GM12878 (cell line): ENCODE data around the gene COL6A1. TPM values are rescaled to one million over a fixed set of nuclear protein-coding genes. Genes with fewer than 3 reads are reported as not detected.

ENCODE experiments used
- ATAC-seq: fragments of 200-7000 bp; cut with Tn5 transposase; 3 replicates; pipeline ENCODE4 v1.9.1; 2020; ENCODE audit warnings: mild to moderate bottlenecking, moderate library complexity
- BruUV-seq: library from RNA; stranded (reverse); fragments of 400-500 nt; replicated peaks from 2 replicates; lab custom pipeline; 2021; lab: Mats Ljungman, UMichigan
- CTCF ChIA-PET: fragments of 300-600 bp; sonication (Branson Sonifier 250); formaldehyde crosslinking; extraction: SDS; loops from one replicate; lab custom pipeline; 2021; ENCODE audit warnings: inconsistent platforms; lab: Yijun Ruan, JAX
- POLR2A ChIA-PET: fragments of 350-600 bp; formaldehyde crosslinking; extraction: SDS; loops from one replicate; lab custom pipeline; 2021; ENCODE audit warnings: inconsistent platforms; lab: Charles Lee
- RAD21 ChIA-PET: fragments of 300-600 bp; sonication (Branson Sonifier 250); formaldehyde crosslinking; loops from one replicate; lab custom pipeline; 2023; ENCODE audit warnings: antibody characterized with exemption; ENCODE audit not compliant: unreplicated experiment; lab: Charles Lee
- SMC1A ChIA-PET: fragments of 300-600 bp; sonication (Branson Sonifier 250); formaldehyde crosslinking; loops from one replicate; lab custom pipeline; 2023; ENCODE audit not compliant: unreplicated experiment, uncharacterized antibody; lab: Charles Lee
- DNase-seq: peaks from one replicate; pipeline ENCODE4 v3.0.0-alpha.2; 2011; ENCODE audit warnings: low read depth, low spot score
- FAIRE-seq: peaks from 3 replicates; lab custom pipeline; 2011; peaks lifted over from hg19 to GRCh38; lab: Jason Lieb, UNC
- H2AFZ ChIP-seq: 2 replicates; pipeline ENCODE4 v1.6.0; 2011; ENCODE audit warnings: low read depth, low read length, control low read depth; ENCODE audit not compliant: control insufficient read depth
- H3K27ac ChIP-seq: 2 replicates; pipeline ENCODE4 v1.5.1; 2011; ENCODE audit warnings: control low read depth; ENCODE audit not compliant: control insufficient read depth, insufficient read depth
- H3K27me3 ChIP-seq, 2 experiments: replicated peaks in 1 of 2; 2 replicates each; pipeline versions ENCODE4 v1.6.0 to v1.6.1; 2011; ENCODE audit warnings: low read length in 1 of 2; ENCODE audit not compliant: control insufficient read depth in 2 of 2, insufficient read depth in 2 of 2
- H3K36me3 ChIP-seq, 2 experiments: 2 replicates each; pipeline ENCODE4 v1.5.1; 2011; ENCODE audit warnings: low read length in 1 of 2; ENCODE audit not compliant: control insufficient read depth in 2 of 2, insufficient read depth in 2 of 2
- H3K4me1 ChIP-seq: 2 replicates; pipeline ENCODE4 v1.6.1; 2011; ENCODE audit warnings: mild to moderate bottlenecking, low read length, moderate library complexity, mixed read lengths; ENCODE audit not compliant: control insufficient read depth, insufficient read depth
- H3K4me2 ChIP-seq: 2 replicates; pipeline ENCODE4 v1.6.0; 2011; ENCODE audit warnings: control low read depth; ENCODE audit not compliant: control insufficient read depth, insufficient read depth
- H3K4me3 ChIP-seq: fragments of 200-600 bp; sonication (generic); 2 replicates; pipeline ENCODE4 v1.5.1; 2016
- H3K79me2 ChIP-seq: 2 replicates; pipeline ENCODE4 v1.6.0; 2011; ENCODE audit warnings: low read length; ENCODE audit not compliant: control insufficient read depth, insufficient read depth
- H3K9ac ChIP-seq: 2 replicates; pipeline ENCODE4 v1.8.0; 2011; ENCODE audit warnings: low read length, control low read depth, mixed read lengths; ENCODE audit not compliant: control insufficient read depth, insufficient read depth
- H3K9me3 ChIP-seq: replicated peaks from 3 replicates; pipeline ENCODE4 v1.5.1; 2011; ENCODE audit warnings: mild to moderate bottlenecking, low read length; ENCODE audit not compliant: control insufficient read depth, insufficient read depth
- H4K20me1 ChIP-seq: 2 replicates; pipeline ENCODE4 v1.6.0; 2011; ENCODE audit not compliant: control insufficient read depth, insufficient read depth
- NR2C2 ChIP-seq: IDR thresholded peaks from 2 replicates; pipeline ENCODE4 v1.6.1; 2011; ENCODE audit warnings: borderline replicate concordance, low read depth; ENCODE audit not compliant: control insufficient read depth, insufficient read length
- NR2F1 ChIP-seq: fragments of 450-650 bp; conservative IDR thresholded peaks from 2 replicates; pipeline ENCODE4 v1.6.1; 2017; ENCODE audit warnings: mild to moderate bottlenecking
- PML ChIP-seq: IDR thresholded peaks from 2 replicates; pipeline ENCODE4 v1.6.1; 2012; ENCODE audit warnings: low read length, inconsistent platforms
- RBBP5 ChIP-seq: fragments of 200-600 bp; sonication (generic); conservative IDR thresholded peaks from 2 replicates; pipeline ENCODE4 v1.6.1; 2016
- TCF12 ChIP-seq: IDR thresholded peaks from 2 replicates; pipeline ENCODE4 v1.6.1; 2011; ENCODE audit warnings: low read depth, mild to moderate bottlenecking, low read length
- ZNF622 ChIP-seq: fragments of 450-650 bp; IDR thresholded peaks from 2 replicates; pipeline ENCODE4 v1.6.1; 2017; ENCODE audit warnings: mild to moderate bottlenecking, inconsistent platforms
- WGBS: methylation state at CpG from one replicate; pipeline ENCODE4 v1.1.6; 2016; ENCODE audit warnings: low lambda C conversion rate; ENCODE audit not compliant: insufficient replicate concordance, insufficient coverage; ENCODE audit errors: missing lambda C conversion rate; 5-methylcytosine and 5-hydroxymethylcytosine counted together
- in situ Hi-C: fragments of 300-500 bp; cut with MboI; formaldehyde crosslinking; loops from 9 replicates; pipeline ENCODE4 v1.14.3; 2018; ENCODE audit warnings: mixed read lengths
- intact Hi-C: fragments of 100-400 bp; cut with micrococcal nuclease; formaldehyde crosslinking; loops from one replicate; pipeline ENCODE4 v1.14.2; 2022; ENCODE audit not compliant: unreplicated experiment
- polyA plus RNA-seq, 11 experiments: library from polyadenylated mRNA; depleted of rRNA in 4 of 11; unstranded in 6 of 11; stranded (reverse) in 5 of 11; fragments of >200 nt; fragmentation: Nextera tagmentation in 4 of 11; fragmentation: Illumina TruSeq in 1 of 11; extraction: Ambion mirVana in 4 of 11; extraction: Trizol in 1 of 11; gene quantifications; 1 replicate in 1 of 11; 2 replicates in 10 of 11; pipeline versions ENCODE4 v1.2.1 to v1.2.3, GENCODE V29; 2011 to 2016; ENCODE audit warnings: inconsistent platforms in 2 of 11, missing spikeins in 2 of 11, low read depth in 1 of 11
- total RNA-seq, 4 experiments: library from RNA; depleted of rRNA in 3 of 4; stranded (reverse); fragments of >200 nt in 3 of 4; fragmentation: Illumina TruSeq in 1 of 4; extraction: Trizol in 1 of 4; gene quantifications; 2 replicates each; pipeline versions ENCODE4 v1.2.1 to v1.2.3, GENCODE V29; 2013 to 2021
- TF ChIP-seq, protein P1 (sequence below): fragments of 450-650 bp; IDR thresholded peaks from 2 replicates; pipeline ENCODE4 v1.6.1; 2016; ENCODE audit warnings: mild to moderate bottlenecking
- TF ChIP-seq, protein P2 (sequence below): fragments of 450-650 bp; formaldehyde crosslinking; IDR thresholded peaks from 2 replicates; pipeline ENCODE4 v1.4.0; 2022; ENCODE audit warnings: mild to moderate bottlenecking, moderate library complexity

The COL6A1 gene
- total and polyA plus RNA-seq, 10 of the 15 experiments (the other 5 are each of a cell fraction or from before 2014, with no cell fraction given): 0.12 to 1.3 (median 0.20) TPM; not detected in 7

DNA sequence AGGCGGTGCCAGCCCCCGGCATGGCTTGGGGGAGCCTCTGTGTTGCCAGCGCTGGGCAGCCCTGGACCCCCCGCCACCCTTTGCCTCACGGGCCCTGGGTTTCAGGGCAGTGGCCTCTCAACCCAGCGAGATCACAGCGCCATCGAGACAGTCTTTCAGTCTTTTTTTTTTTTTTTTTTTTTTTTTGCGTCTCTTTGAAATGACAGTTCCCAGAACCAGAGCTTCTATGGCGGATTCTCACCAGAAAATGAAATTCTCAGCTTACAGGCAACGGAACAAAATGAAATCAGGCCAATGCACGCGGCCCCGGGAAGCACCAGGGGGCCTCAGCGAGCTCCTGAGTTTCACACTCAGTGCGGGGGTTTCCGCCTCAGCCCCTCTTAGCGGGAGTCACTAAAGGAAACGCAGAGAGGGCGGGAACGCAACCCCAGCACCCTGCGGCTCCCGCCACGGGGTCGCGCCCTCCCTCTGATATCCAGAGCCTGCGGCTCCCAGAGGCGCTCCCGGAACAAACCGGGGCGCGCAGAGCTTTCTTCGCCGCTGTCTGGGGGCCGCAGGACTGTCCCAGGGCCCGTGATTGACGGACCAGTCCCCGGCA is 8.0 kb upstream of the COL6A1 start (continued):
- TF ChIP-seq, protein P1, sequence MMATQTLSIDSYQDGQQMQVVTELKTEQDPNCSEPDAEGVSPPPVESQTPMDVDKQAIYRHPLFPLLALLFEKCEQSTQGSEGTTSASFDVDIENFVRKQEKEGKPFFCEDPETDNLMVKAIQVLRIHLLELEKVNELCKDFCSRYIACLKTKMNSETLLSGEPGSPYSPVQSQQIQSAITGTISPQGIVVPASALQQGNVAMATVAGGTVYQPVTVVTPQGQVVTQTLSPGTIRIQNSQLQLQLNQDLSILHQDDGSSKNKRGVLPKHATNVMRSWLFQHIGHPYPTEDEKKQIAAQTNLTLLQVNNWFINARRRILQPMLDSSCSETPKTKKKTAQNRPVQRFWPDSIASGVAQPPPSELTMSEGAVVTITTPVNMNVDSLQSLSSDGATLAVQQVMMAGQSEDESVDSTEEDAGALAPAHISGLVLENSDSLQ: peak; percentile 82
- no peak for TF ChIP-seq RBBP5

DNA sequence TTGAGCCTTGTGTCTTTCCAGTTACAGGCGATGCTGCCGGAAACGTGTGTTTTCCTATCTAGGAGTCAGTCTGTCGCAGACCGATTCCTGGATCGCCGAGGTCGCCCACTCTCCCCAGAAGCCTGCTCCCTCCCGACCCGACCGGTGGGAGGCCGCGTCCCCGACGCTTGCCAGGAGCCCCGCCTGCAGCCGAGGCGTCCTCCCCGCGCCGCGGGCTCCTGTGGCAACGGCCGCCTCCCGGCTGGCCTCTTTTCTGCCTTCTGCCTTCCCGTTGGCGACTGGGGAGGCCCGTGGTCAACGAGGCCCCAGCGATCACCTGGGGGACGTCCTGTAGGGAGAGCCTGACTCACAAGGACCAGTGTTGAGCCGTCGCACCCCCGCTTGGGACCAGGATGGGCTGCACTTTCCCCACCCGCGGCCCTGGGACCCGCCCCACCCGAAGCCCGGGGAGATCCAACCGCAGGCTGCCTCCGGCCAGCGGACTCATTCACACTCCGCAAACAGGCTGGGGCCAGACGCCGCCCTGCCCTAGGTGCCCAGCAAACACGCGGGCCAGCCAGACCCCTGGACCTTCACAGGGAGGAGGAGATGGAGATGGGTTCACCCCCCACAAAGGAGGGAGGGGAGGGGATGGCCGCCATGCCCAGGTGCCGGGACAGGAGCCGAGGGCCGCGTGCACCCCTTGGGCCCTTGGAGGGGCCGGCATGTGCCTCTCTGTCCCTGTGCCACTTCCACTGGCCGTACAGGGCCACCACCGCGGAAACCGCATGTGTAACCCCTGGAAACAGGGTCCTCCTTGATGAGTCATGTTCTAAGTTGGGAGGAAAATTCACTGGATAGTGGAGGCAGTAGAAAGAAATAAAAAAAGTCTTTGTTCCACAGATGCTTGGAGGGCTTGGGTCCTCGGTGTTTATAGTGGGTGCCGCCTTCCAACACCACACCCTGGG is 7.2 kb upstream of the COL6A1 start:
- Histone ChIP-seq H3K79me2 (no peaks in the 10 kb centered on the region), H3K9me3 (no peaks in the 10 kb centered on the region), H3K9ac (peak overlapping the region; percentile 35; the same call in 1 of the 2 replicates), H3K27me3 (peaks cover 5 to 7% of the 10 kb centered on the region in 2 experiments; a peak in 3 of 4 replicates), H4K20me1 (no peaks in the 10 kb centered on the region), H3K27ac (no peak overlapping the region), H3K4me3 (no peak overlapping the region), H3K4me2 (peak overlapping the region; percentile 95), H3K4me1 (peaks cover 8% of the 10 kb centered on the region), H2AFZ (peak overlapping the region; percentile 64), H3K36me3 (no peaks in the 10 kb centered on the region)
- TF ChIP-seq TCF12 (no peak), NR2F1 (no peak), ZNF622 (no peak), NR2C2 (no peak), PML (no peak)
- TF ChIP-seq, protein P2, sequence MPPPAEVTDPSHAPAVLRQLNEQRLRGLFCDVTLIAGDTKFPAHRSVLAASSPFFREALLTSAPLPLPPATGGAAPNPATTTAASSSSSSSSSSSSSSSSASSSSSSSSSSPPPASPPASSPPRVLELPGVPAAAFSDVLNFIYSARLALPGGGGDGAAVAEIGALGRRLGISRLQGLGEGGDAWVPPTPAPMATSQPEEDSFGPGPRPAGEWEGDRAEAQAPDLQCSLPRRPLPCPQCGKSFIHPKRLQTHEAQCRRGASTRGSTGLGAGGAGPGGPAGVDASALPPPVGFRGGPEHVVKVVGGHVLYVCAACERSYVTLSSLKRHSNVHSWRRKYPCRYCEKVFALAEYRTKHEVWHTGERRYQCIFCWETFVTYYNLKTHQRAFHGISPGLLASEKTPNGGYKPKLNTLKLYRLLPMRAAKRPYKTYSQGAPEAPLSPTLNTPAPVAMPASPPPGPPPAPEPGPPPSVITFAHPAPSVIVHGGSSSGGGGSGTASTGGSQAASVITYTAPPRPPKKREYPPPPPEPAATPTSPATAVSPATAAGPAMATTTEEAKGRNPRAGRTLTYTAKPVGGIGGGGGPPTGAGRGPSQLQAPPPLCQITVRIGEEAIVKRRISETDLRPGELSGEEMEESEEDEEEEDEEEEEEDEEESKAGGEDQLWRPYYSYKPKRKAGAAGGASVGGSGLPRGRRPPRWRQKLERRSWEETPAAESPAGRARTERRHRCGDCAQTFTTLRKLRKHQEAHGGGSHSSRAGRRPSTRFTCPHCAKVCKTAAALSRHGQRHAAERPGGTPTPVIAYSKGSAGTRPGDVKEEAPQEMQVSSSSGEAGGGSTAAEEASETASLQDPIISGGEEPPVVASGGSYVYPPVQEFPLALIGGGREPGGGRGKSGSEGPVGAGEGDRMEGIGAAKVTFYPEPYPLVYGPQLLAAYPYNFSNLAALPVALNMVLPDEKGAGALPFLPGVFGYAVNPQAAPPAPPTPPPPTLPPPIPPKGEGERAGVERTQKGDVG (CRISPR knock-in tag): no peak
- WGBS: 3% methylated on average over 54 of the region's 59 CpGs
- SMC1A ChIA-PET: interaction anchor here (1.0 kb wide), 1 partner anchor 169 kb away, joined by 6 read pairs; no protein-coding TSS in a partner anchor
- intact Hi-C loops (loop anchor here (5.0 kb wide), 1 partner anchor 168 kb away; no protein-coding TSS in a partner anchor), in situ Hi-C loops (no loop called here)
- RAD21 ChIA-PET: interaction anchor here (0.6 to 1.3 kb wide), 6 partner anchors 49 to 572 kb away, joined by 3 to 7 read pairs (median 3); no protein-coding TSS in a partner anchor
- ATAC-seq (peak; percentile 18; the same call in 2 of the 3 replicates), FAIRE-seq (no peak), DNase-seq (no peak)
- CTCF ChIA-PET: interaction anchor here (0.6 to 3.4 kb wide), 4 partner anchors 11 to 169 kb away, joined by 3 to 19 read pairs (median 4); no protein-coding TSS in a partner anchor
- no TSS peak for BruUV-seq
- POLR2A ChIA-PET: interaction anchor here (0.7 kb wide), 2 partner anchors 146 to 677 kb away, joined by 3 to 5 read pairs; no protein-coding TSS in a partner anchor
